ENCODE results near the gene SMURF1. TPM values are rescaled to one million over a fixed set of nuclear protein-coding genes. Genes with fewer than 3 reads are reported as not detected.

The SMURF1 gene
- total RNA-seq, 3 donors from 2014 or later (not counting 1 experiment from before 2014, with no cell fraction given), result 33.3 to 34.7 (median 34.2) TPM

- Histone ChIP-seq H3K9me3 (ENCODE audit: control insufficient read depth, insufficient read depth, low read length) (no peaks in the 10 kb centered on the region), H3K36me3 (ENCODE audit: control insufficient read depth, insufficient read depth, low read length) (peaks cover 71% of the 10 kb centered on the region), H3K27me3 (ENCODE audit: control insufficient read depth, insufficient read depth, low read length) (no peaks in the 10 kb centered on the region), H3K4me3 (ENCODE audit: low read length) (no peak overlapping the region), H3K4me1 (ENCODE audit: control insufficient read depth, insufficient read depth, low read length) (no peaks in the 10 kb centered on the region), H3K27ac (ENCODE audit: low read length) (no peak overlapping the region)
- no peak for ATAC-seq
- no peak for DNase-seq
- Mint-ChIP-seq H3K9me3 (no peaks in the 10 kb centered on the region), H3K27ac (peak overlapping the region; percentile 4 to 46), H3K4me3 (no peak overlapping the region), H3K27me3 (ENCODE audit: low read depth in 2 of 2) (no peaks in the 10 kb centered on the region), H3K36me3 (peaks cover 25% of the 10 kb centered on the region), H3K4me1 (peaks cover 7 to 10% of the 10 kb centered on the region in 2 donors)
- 90% methylated on average over 5 of the region's 5 CpGs for WGBS (ENCODE audit: insufficient coverage)
- TF ChIP-seq, protein P1, sequence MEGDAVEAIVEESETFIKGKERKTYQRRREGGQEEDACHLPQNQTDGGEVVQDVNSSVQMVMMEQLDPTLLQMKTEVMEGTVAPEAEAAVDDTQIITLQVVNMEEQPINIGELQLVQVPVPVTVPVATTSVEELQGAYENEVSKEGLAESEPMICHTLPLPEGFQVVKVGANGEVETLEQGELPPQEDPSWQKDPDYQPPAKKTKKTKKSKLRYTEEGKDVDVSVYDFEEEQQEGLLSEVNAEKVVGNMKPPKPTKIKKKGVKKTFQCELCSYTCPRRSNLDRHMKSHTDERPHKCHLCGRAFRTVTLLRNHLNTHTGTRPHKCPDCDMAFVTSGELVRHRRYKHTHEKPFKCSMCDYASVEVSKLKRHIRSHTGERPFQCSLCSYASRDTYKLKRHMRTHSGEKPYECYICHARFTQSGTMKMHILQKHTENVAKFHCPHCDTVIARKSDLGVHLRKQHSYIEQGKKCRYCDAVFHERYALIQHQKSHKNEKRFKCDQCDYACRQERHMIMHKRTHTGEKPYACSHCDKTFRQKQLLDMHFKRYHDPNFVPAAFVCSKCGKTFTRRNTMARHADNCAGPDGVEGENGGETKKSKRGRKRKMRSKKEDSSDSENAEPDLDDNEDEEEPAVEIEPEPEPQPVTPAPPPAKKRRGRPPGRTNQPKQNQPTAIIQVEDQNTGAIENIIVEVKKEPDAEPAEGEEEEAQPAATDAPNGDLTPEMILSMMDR (IDR thresholded peaks at IDR 0.05), result no peak
- intact Hi-C loops (cut with micrococcal nuclease), result no loop called here
Observed at GRCh38 chr7:99042957-99043356, 101.0 kb downstream of the SMURF1 start.

DNA sequence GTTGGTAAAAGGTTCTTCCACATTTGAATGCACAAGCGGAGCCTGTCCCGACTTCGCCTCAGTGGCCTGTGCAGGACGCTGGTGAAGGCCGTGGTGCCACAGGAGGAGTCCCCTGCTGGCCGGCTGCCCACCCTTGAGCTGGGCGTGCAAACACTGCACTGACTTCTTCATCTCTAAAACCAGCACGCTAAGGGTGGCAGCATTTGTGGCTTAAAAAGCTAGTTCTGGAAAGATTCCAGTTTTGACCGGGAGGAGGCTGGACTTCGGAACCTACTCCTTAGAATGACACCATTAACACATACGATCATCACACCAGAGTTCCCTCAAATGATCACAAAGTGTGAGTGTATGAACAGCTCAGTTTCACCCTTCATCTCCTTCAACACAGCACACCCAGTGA is 102.4 kb downstream of the SMURF1 start:
- no peaks in the 10 kb centered on the region for H3K9me3 Mint-ChIP-seq
- TF ChIP-seq, protein P1 (IDR thresholded peaks at IDR 0.05), result no peak
- intact Hi-C loops (cut with micrococcal nuclease), result no loop called here
- Histone ChIP-seq H3K27me3 (ENCODE audit: control insufficient read depth, insufficient read depth, low read length) (no peaks in the 10 kb centered on the region), H3K4me1 (ENCODE audit: control insufficient read depth, insufficient read depth, low read length) (no peaks in the 10 kb centered on the region), H3K4me3 (ENCODE audit: low read length) (no peak overlapping the region), H3K36me3 (ENCODE audit: control insufficient read depth, insufficient read depth, low read length) (peaks cover 72% of the 10 kb centered on the region), H3K27ac (ENCODE audit: low read length) (no peak overlapping the region), H3K9me3 (ENCODE audit: control insufficient read depth, insufficient read depth, low read length) (no peaks in the 10 kb centered on the region)
- no peaks in the 10 kb centered on the region for H3K27me3 Mint-ChIP-seq (ENCODE audit: low read depth in 2 of 2)
- H3K36me3 Mint-ChIP-seq, result peaks cover 25% of the 10 kb centered on the region
- no peak for DNase-seq
- H3K4me1 Mint-ChIP-seq, result peaks cover 7 to 10% of the 10 kb centered on the region in 2 donors
- H3K27ac Mint-ChIP-seq, result peak overlapping the region in 1 of 2 donors; percentile 44
- WGBS (ENCODE audit: insufficient coverage), result 97% methylated on average over 11 of the region's 11 CpGs
- no peak for ATAC-seq
- no peak overlapping the region for H3K4me3 Mint-ChIP-seq

- Mint-ChIP-seq H3K9me3 (no peaks in the 10 kb centered on the region), H3K27me3 (ENCODE audit: low read depth in 2 of 2) (no peaks in the 10 kb centered on the region), H3K4me3 (no peak overlapping the region), H3K4me1 (peaks cover 7 to 10% of the 10 kb centered on the region in 2 donors), H3K27ac (peak overlapping the region; percentile 41 to 52), H3K36me3 (peaks cover 18% of the 10 kb centered on the region)
- Histone ChIP-seq H3K27me3 (ENCODE audit: control insufficient read depth, insufficient read depth, low read length) (no peaks in the 10 kb centered on the region), H3K9me3 (ENCODE audit: control insufficient read depth, insufficient read depth, low read length) (no peaks in the 10 kb centered on the region), H3K27ac (ENCODE audit: low read length) (no peak overlapping the region), H3K4me1 (ENCODE audit: control insufficient read depth, insufficient read depth, low read length) (no peaks in the 10 kb centered on the region), H3K36me3 (ENCODE audit: control insufficient read depth, insufficient read depth, low read length) (peaks cover 73% of the 10 kb centered on the region), H3K4me3 (ENCODE audit: low read length) (no peak overlapping the region)
- 86% methylated on average over 29 of the region's 31 CpGs for WGBS (ENCODE audit: insufficient coverage)
- DNase-seq, result peak; percentile 44 to 84
- TF ChIP-seq, protein P1 (IDR thresholded peaks at IDR 0.05), result peak; percentile 72
- ATAC-seq, result peak; percentile 68 to 80 (median 78)
- intact Hi-C loops (cut with micrococcal nuclease), result loop anchor here (1.0 kb wide), 1 partner anchor 273 kb away; no protein-coding TSS in a partner anchor
Observed at GRCh38 chr7:99040104-99040958, 103.6 kb downstream of the SMURF1 start.
